Right renal cortex interstitium (tissue), 3 donors: Measurements from ENCODE around the gene C5orf24. TPM values are rescaled to one million over a fixed set of nuclear protein-coding genes. Genes with fewer than 3 reads are reported as not detected.
"Not testable (repeated sequence)": the region's sequence is repeated elsewhere in the genome, so short reads cannot be mapped to it uniquely, and the experiment has no call there.

Experiments
- DNase-seq, 3 donors: peaks; one replicate each; pipeline ENCODE4 v3.0.0-alpha.2; 2013; ENCODE audit warnings: low read depth in 3 of 3, low spot score in 2 of 3
- polyA plus RNA-seq, 3 donors: library from polyadenylated mRNA; unstranded; fragments of 120-200 nt; gene quantifications; one replicate each; pipeline ENCODE4 v1.2.1, GENCODE V29; 2013; ENCODE audit not compliant: insufficient read length in 3 of 3

The C5orf24 gene
- polyA plus RNA-seq, 3 donors, result 103 to 107 (median 107) TPM

DNA sequence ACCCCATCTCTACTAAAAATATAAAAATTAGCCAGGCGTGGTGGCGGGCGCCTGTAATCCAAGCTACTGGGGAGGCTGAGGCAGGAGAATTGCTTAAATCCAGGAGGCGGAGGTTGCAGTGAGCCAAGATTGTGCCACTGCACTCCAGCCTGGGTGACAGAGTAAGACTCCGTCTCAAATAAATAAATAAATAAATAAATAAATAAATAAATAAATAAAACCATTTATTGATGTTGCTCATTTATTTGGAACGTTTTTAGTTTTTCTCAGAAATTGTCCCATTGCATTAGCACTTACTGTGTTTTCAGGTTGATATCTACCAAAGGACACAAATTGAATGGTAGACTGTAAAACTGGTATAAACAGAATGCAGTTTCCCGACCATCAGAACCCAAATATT, 10.7 kb downstream of the C5orf24 start:
- not testable (repeated sequence) for DNase-seq

DNA sequence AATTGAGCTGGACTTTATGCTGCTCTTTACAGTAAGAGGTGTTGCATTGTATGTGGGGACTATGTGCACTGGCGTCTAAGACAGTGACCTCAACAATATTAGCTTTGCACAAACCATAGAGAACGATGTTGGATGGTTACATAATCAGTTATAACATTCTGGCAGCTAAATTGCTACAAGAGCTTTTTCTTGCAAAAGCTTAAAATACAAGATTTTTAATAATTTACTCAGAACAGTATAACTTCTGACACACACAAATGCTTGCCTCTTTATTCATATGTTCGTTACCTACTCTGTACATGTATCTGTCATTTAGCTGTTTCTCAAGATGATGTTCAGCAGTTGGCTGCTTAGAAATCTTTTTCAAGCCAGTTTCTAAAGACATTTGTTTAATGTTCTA, 11.6 kb downstream of the C5orf24 start:
- DNase-seq, result no peak

DNA sequence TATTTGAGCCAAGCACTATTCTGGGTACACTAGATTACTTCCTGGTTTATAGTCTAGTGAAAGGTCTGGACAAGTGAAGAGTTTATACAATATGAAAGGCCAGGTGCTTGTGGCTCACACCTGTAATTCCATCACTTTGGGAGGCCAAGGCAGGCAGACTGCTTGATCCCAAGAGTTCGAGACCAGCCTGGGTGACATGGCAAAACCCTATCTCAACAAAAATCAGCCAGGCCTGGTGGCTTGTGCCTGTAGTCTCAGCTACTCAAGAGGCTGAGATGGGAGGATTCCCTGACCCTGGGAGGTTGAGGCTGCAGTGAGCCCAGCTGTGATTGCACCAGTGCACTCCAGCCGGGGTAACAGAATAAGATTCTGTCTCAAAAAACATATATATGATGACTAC, 18.9 kb downstream of the C5orf24 start:
- no peak for DNase-seq

DNA sequence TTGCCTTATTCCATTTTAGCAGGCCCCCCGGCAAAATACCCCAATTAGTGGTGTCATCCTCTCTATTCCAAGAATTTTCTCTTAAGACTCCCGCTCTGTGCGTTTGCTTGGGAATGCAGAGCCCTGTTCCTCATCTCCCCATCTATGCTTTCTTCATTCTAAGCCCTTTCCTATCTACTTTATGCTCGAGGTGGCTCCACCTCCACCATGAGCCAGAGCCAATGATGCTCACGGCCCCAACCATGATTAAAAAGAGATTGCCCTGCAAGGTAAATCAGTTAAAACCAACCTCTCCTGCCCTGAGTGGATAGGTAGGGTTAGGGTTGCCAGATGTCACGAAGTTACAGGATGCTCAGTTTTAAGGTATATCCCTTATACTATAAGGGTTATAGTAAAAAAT, 27.7 kb downstream of the C5orf24 start:
- DNase-seq, result no peak

DNA sequence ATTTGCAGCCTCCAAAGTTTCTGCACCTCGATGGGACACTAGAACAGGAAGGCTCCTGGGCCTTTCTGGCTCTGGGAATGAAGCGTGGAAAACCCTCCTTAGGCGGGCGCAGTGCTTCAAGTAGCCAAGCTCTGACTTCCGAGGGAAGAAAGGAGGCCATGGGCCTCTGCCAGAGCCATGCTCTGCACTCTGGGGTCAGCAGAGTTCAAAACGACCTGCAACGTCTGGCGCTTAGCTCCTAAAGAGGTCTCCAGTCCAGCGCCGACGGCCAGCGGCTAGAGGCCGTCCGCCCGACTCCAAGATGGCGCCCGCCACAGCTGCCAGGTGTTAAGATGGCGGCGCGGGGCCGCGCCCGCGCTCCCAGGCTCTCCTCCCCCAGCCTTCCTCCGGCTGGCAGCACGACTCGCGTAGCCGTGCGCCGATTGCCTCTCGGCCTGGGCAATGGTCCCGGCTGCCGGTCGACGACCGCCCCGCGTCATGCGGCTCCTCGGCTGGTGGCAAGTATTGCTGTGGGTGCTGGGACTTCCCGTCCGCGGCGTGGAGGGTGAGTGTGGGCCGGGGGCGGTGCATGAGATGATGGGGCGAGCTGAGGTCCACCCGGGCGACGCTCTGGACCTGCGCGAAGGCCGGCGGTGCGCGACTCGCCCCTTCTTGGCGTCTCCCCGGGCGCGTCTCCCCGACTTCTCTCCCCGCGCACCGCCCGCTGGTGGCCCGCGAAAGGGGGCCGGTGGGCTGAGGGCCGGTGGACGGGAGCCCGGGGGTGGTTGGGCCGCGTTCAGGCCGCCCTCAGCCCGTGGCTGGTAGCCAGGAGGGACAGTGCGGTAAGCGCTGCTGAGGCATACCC, 28.4 kb downstream of the C5orf24 start, which contains the start of gene TXNDC15:
TXNDC15 (plus strand) TSS at position 385 of the 844 bp plus-strand sequence; CDS start at position 442, 57 bp downstream.
- peak; percentile 78 to 83 (median 81) for DNase-seq

DNA sequence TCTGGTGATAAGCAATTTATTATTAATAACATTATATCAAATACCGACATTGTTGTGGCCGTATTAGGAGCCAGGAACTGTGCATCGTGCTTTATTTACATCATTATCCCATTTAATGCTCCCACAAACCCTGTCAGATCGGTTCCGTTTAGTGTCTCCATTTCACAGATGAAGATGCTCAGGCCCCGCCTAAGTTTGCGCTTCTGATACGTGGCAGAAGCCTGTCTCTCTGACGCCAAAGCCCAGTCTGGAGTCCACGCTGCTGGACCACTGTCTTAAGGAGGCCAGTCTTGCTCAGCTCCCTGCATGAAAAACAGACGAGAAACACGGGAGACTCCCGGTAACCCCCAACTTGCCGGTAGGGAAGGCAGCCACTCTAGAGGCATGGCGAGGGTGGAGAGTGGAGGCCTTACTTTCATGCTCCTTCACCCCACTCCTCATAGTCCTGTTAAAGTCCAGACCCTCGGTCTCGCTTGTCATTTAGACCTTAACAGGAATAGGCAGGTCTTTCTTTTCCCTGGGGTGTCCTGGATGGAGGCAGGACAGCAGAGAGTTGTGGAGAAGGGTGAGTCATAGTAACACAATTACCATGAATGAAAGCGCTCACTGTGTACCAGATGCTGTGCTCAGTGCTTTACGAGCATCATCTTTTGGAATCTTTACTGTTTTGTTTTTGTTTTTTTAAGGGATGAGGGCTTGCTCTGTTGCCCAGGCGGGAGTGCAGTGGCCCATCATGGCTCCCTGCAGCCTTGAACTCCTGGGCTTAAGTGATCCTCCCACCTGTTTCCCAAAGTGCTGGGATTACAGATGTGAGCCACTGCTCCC, 29.3 kb downstream of the C5orf24 start:
- DNase-seq, result peak; percentile 32 to 44 (median 41)

DNA sequence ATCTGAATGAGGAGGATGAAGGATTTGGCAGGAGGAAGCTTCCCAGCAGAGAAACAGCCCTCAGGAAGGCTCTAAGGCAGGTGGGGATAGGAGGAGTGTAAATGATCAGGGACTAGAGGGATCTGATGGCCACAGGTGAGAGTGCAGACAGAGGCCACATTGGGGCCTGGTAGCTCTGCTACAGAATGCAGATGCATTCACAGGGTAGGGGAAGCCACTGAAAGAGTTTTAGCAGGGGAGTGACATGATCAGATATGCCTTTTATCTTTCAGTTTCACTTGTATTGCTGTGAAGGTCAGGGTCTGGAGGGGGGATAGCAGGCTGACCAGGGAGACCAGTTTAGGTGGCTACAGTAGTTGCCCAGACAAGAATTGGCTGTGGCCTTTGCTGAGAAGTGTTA, 31.4 kb downstream of the C5orf24 start:
- no peak for DNase-seq

DNA sequence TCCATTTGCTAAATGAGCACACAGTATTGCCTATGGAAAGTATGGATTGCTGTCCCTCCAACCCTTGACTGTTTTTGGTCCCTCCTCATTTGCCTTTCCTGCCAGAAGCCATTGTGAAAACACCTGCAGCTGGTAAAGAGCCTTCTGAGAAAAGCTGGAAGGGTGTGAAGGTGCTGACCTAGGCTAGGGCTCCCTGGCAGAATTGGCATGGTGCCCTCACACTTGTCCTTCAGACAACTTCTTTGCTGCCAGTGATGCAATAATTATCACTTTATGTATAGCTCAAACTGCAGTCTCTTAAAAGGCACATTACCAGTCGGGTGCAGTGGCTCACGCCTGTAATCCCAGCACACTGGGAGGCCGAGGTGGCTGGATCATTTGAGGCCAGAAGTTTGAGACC, 32.6 kb downstream of the C5orf24 start:
- no peak for DNase-seq

DNA sequence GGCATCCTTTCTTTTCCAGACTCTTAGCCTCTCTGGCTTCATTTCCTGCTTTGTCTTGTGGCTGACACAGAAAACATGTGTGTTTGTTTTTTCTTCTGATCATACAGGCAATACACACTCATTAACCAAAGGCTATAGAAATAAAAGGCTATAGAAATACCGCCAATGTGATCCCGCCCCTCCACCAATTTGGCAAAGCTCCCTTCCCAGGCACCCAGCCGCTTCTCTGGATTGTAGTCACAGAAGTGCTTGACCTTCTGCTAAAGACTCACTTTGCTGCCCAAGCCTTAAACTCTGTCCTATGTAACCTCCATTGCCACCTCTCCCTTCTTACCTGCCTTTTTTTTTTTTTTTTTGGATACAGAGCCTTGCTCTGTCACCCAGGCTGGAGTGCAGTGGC, 33.7 kb downstream of the C5orf24 start:
- DNase-seq, result no peak

DNA sequence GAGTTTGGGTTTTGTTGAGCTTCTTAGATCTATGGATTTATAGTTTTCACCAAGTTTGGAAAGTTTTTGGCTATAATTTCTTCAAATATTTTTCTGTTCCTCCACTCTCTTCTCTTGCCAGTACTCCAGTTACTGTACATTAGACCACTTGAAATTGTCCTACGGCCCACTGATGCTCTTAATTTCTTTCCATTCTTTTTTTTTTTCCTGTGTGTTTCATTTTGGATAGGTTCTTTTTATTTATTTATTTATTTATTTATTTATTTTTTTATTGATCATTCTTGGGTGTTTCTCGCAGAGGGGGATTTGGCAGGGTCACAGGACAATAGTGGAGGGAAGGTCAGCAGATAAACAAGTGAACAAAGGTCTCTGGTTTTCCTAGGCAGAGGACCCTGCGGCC, 35.2 kb downstream of the C5orf24 start:
- not testable (repeated sequence) for DNase-seq

DNA sequence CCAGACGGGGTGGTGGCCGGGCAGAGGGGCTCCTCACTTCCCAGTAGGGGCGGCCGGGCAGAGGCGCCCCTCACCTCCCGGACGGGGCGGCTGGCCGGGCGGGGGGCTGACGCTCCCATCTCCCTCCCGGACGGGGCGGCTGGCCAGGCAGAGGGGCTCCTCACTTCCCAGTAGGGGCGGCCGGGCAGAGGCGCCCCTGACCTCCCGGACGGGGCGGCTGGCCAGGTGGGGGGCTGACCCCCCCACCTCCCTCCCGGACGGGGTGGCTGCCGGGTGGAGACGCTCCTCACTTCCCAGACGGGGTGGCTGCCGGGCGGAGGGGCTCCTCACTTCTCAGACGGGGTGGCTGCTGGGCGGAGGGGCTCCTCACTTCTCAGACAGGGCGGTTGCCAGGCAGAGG, 35.9 kb downstream of the C5orf24 start:
- DNase-seq, result not testable (repeated sequence)

DNA sequence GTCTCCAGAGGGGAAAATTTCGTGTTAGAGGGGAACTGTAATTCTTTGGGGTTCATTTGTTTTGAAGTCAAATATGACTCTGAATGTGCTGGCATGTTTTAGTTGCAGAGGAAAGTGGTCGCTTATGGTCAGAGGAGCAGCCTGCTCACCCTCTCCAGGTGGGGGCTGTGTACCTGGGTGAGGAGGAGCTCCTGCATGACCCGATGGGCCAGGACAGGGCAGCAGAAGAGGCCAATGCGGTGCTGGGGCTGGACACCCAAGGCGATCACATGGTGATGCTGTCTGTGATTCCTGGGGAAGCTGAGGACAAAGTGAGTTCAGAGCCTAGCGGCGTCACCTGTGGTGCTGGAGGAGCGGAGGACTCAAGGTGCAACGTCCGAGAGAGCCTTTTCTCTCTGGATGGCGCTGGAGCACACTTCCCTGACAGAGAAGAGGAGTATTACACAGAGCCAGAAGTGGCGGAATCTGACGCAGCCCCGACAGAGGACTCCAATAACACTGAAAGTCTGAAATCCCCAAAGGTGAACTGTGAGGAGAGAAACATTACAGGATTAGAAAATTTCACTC, 41.9 kb downstream of the C5orf24 start:
- DNase-seq, result no peak

DNA sequence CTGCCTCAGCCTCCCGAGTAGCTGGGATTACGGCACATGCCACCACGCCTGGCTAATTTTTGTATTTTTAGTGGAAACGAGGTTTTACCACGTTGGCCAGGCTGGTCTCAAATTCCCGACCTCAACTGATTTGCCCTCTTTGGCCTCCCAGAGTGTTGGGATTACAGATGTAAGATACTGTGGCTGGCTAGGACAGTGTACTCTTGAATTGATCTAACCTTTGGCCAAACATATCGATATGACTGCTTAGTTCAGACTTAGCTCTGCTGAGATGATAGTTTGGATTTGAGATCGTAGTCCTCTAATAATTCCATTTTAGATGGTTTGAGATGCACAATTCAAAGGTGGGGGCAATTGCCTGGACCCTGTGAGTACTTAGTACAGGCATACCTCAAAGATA, 43.6 kb downstream of the C5orf24 start:
- no peak for DNase-seq

DNA sequence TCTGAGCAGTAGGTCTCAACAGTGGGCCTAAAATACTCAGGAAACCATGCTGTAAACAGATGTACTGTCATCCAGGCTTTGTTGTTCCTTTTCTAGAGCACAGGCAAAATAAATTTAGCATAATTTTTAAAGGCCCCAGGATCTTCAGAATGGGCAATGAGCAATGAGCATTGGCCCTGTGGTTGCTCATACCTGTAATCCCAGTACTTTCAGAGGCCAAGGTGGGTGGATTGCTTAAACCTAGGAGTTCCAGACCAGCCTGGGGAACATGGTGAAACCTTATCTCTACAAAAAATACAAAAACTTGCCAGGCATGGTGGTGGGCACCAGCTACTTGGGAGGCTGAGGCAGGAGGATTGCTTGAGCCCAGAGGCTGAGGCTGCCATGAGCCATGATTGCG, 45.7 kb downstream of the C5orf24 start:
- no peak for DNase-seq

DNA sequence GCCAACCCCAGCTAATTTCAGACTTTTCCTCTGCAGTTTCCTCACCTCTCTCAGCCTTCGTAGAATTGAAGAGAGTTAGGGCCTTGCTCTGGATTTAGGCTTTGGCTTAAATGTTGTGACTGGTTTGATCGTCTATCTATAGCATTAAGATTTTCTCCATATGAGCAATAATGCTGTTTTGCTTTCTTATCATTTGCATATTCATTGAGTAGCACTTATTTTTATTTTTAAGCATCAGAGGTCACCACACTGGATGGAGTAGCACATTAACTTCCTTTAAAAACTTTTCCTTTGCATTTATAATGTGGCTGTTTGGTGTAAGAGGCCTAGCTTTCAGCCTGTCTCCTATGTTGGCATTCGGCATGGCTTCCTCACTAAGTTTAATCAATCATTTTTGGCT, 46.5 kb downstream of the C5orf24 start:
- no peak for DNase-seq

DNA sequence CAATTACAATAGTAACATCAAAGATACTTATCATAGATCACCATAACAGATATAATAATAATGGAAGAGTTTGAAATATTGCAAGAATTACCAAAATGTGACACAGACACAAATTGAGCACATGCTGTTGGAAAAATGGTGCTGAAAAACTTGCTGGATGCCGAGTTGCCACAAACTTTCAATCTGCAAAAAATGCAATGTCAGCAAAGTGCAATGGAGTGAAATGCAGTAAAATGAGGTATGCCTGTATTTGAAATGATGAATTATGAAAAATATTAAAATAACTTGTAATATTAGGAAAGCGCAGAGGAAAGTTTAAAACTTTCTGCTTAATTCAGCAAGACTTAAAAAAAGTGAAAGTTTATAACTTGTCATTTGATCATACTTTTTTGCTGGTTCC, 47.2 kb downstream of the C5orf24 start:
- no peak for DNase-seq

DNA sequence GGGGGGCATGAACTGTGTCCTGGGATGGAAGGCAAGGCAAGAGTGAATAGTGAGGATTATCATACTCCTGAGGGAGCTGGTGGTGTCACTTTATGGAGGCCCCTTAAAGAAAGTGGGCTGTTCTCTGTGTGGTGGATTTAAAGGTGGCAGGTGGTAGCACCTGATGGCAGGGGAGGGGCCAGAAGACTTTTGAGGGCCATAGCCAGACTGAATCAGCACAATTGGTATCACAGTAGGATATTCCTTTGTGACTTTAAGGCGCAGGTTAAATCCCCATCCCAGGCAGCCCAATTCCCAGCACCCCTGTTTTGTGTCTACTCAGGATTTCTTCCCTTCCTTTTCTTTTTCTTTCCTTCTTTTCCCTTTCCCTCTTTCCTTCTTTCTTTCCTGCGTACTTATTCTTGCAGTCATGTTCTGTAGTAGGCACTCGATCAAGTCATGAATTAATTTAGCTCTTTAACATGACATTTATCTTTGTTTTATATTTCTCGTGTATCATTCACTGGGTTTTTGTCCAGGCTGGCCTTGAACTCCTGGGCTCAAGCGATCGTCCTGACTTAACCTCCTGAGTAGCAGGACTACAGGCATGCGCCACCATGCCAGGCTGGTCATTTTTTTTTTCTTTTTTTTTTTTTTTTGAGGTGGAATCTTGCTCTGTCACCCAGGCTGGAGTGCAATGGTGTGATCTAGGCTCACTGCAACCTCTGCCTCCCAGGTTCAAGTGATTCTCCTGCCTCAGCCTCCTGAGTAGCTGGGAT, 48.2 kb downstream of the C5orf24 start:
- no peak for DNase-seq

DNA sequence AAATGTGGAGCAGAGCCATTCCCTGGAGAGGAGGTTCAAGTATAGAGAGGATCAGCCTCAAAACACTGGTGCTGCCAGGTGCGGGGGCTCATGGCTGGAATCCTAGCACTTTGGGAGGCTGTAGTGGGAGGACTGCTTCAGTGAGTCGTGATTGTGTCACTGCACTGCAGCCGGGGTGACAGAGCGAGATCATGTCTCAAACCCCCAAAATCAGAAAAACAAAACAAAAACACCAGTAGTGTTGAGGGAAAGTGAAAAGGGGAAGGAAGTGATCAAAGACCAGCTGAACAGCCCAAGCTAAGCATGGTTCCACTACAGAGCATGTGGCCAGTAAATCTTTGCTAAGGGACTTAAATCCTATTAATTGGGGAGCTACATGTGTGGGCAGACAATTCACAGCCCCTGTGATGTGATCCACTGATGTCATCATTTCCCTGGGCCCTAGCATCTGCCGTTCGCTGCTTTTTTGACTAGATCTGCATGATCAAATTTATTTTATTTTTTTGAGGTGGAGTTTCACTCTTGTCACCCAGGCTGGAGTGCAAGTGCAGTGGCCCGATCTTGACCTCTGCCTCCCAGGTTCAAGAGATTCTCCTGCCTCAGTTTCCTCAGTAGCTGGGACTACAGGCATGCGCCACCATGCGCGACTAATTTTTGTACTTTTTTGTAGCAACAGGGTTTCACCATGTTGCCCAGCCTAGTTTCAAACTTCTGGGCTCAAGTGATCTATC, 56.5 kb downstream of the C5orf24 start:
- DNase-seq, result no peak

DNA sequence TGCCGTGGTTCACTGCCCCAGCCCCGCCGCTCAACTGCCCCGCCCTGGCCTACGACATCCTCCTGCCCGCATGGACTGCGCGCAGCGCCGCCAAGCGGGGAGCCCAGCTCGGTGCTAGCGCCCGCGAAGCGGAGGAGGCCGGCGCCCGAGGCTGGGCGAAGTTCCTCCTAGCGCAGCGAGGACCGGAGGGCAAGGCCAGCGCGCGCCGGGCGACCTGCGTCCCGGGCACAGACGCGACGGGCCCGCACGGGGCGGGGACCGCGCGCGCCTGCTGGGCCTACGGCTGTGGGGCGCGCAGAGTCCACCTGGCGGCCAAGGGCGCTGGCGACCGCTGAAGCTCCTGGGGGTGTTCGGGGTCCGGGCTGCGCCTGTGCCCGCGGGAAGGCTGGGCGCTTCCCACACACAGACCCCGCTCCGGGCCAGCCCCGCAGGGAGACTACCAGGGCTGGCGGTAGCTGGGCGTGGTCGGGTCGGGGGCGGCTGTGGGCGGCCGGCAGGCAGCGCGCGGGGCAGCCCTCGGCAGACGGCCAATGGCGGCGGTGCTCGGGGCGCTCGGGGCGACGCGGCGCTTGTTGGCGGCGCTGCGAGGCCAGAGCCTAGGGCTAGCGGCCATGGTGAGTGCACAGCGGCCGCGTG, 59.0 kb downstream of the C5orf24 start, which contains the start of gene PCBD2:
PCBD2 (plus strand) TSS at position 522 of the 636 bp plus-strand sequence; CDS start at position 531, 9 bp downstream.
- peak; percentile 76 to 80 (median 78) for DNase-seq
